ENCODE results near the gene RCSD1. TPM values are rescaled to one million over a fixed set of nuclear protein-coding genes. Genes with fewer than 3 reads are reported as not detected.

Gene RCSD1
- total and polyA plus RNA-seq, 2 of the 13 experiments (the other 11 are each of a cell fraction or from before 2014, with no cell fraction given): not detected

- no peak for TF ChIP-seq ZBTB39 (CRISPR knock-in tag; IDR thresholded peaks at IDR 0.05)
- no peak for TF ChIP-seq NFRKB (IDR thresholded peaks at IDR 0.05)
- peak; percentile 48; the same call in 1 of the 2 replicates for TF ChIP-seq ZMYM4 (CRISPR knock-in tag; IDR thresholded peaks at IDR 0.05)
- TF ChIP-seq SIX1 (CRISPR knock-in tag; IDR thresholded peaks at IDR 0.05; ENCODE audit: borderline replicate concordance): no peak
- TF ChIP-seq SRY (CRISPR knock-in tag; IDR thresholded peaks at IDR 0.05): 0 out of 2 replicates have a peak, but pooled peaks have one; percentile 47
- 0 out of 2 replicates have a peak, but pooled peaks have one; percentile 17 for TF ChIP-seq CREB3 (CRISPR knock-in tag; IDR thresholded peaks at IDR 0.05)
- TF ChIP-seq MYPOP (CRISPR knock-in tag; IDR thresholded peaks at IDR 0.05): no peak; the same call in 1 of the 2 replicates
- no peak for TF ChIP-seq ZFP36L2 (CRISPR knock-in tag; IDR thresholded peaks at IDR 0.05)
- no peak for TF ChIP-seq ZNF878 (CRISPR knock-in tag; IDR thresholded peaks at IDR 0.05)
- no peak for TF ChIP-seq ZNF10 (CRISPR knock-in tag; IDR thresholded peaks at IDR 0.05; ENCODE audit: borderline replicate concordance, low read depth)
- TF ChIP-seq SNAPC5 (CRISPR knock-in tag; IDR thresholded peaks at IDR 0.05; ENCODE audit: borderline replicate concordance): no peak
- no peak for TF ChIP-seq HCFC1 (IDR thresholded peaks at IDR 0.05; ENCODE audit: low read depth, low read length)
- no peak for TF ChIP-seq PRDM4 (CRISPR knock-in tag; IDR thresholded peaks at IDR 0.05; ENCODE audit: borderline replicate concordance)
- TF ChIP-seq ZBTB20 (CRISPR knock-in tag; IDR thresholded peaks at IDR 0.05; ENCODE audit: borderline replicate concordance, low read depth): no peak
- no peak; the same call in 1 of the 2 replicates for TF ChIP-seq HBP1 (CRISPR knock-in tag; IDR thresholded peaks at IDR 0.05; ENCODE audit: low read depth)
- TF ChIP-seq ZSCAN31 (CRISPR knock-in tag; IDR thresholded peaks at IDR 0.05; ENCODE audit: low read depth): 0 out of 2 replicates have a peak, but pooled peaks have one; percentile 70
- peak; percentile 65; the same call in 1 of the 2 replicates for TF ChIP-seq ZNF772 (CRISPR knock-in tag; IDR thresholded peaks at IDR 0.05)
- TF ChIP-seq SMYD3 (CRISPR knock-in tag; IDR thresholded peaks at IDR 0.05): no peak
- no peak for TF ChIP-seq ZNF143 (CRISPR knock-in tag; IDR thresholded peaks at IDR 0.05)
- no peak for TF ChIP-seq XRCC5 (optimal IDR thresholded peaks at IDR 0.05; ENCODE audit: low read length)
- 0 out of 2 replicates have a peak, but pooled peaks have one; percentile 12 for TF ChIP-seq HOXA3 (CRISPR knock-in tag; IDR thresholded peaks at IDR 0.05)
- peak; percentile 41; the same call in 1 of the 2 replicates for TF ChIP-seq NKX3-1 (CRISPR knock-in tag; IDR thresholded peaks at IDR 0.05)
Observed at GRCh38 chr1:167721617-167722151, 91.7 kb downstream of the RCSD1 start, which contains the start of gene MPZL1 (continued).
